ENCODE results near the gene CCNJL.

CCNJL gene

DNA sequence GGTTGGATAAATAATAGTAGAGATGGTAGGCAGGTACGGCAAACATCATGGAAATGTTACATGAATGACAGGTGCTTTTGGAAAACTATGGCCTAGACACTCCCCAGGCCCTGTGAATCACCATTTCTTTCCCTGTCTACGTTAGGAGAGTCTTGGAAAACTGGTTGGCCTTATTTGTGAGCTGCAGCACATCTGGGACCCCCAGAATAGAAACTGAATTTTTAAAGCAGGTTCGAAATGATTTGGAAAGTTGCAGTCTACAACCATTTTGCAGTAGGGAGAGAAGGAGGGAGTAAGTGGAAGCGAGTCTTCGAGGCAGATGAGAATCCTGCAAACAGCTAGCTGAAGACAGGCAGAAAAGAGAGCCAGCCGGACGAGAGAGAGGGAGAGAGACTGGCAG, 45.0 kb upstream of the CCNJL start:
- DNase-seq (ENCODE audit: low read depth in 2 of 2), result no peak
- H3K4me3 ChIP-seq (replicated peaks in 1 of 2; ENCODE audit: low read depth in 2 of 2, low read length in 2 of 2), result no peak overlapping the region
- no peak for TF ChIP-seq CTCF (IDR thresholded peaks at IDR 0.05; ENCODE audit: low read depth, low read length)

DNA sequence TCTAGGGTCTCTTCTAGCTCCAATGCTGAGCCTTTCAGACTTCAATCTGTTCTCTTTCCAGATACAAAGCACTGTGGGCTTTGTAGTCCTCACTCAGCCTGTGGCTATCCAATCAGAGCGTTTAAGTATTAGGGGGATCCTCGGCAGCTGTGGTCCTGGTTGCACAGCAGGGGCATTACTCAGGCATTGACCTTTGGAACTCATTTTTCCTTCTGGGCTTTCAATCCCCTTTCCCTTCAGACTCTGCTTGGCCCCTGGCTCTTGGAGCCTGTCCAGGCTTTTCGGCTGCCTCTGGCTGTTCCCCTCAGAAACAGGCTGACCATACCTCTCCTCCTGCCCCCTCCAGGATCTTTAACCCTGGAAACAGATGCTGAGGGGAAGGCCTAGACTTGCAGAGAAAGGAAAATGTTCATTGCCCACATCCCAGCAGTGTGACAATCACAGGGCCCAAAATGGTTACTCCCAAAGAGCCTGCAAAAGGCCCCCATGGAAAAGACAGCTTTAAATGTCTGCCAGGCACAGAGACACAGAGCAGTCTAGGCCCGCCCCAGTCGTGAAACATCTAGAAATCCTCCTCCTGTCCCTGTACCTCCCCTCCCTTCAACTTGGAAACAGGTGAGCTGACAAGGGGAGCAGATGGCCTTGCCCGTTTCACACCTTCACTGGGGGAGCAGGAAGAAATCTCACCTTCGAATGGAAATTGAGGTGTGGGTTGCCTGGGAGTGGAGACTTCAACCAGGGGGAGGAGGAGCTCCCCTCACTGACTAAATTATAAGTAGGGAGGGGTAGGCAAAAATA, 44.4 kb upstream of the CCNJL start:
- no peak for TF ChIP-seq CTCF (IDR thresholded peaks at IDR 0.05; ENCODE audit: low read depth, low read length)
- no peak for DNase-seq (ENCODE audit: low read depth in 2 of 2)
- H3K4me3 ChIP-seq (replicated peaks in 1 of 2; ENCODE audit: low read depth in 2 of 2, low read length in 2 of 2), result no peak overlapping the region

DNA sequence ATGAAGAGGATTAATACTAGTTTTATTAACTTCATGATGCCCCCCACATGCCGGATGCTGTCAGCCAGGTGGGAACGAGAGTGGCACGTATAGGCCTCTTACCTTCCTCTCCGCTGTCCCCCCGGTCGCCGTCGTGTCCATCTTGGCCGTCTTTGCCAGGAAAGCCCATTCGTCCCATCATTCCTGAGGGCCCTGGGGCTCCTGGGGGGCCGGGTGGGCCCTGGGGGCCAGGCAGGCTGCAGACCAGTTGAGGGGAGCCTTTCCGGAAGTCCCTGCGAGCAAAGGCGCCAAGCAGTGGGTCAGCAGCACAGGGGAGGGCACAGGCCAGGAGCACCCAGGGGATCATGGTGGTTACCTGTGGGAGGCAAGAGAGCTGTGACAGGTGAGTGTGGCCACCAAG, 42.3 kb upstream of the CCNJL start:
- no peak overlapping the region for H3K4me3 ChIP-seq (replicated peaks in 1 of 2; ENCODE audit: low read depth in 2 of 2, low read length in 2 of 2)
- TF ChIP-seq CTCF (IDR thresholded peaks at IDR 0.05; ENCODE audit: low read depth, low read length), result no peak
- no peak for DNase-seq (ENCODE audit: low read depth in 2 of 2)

DNA sequence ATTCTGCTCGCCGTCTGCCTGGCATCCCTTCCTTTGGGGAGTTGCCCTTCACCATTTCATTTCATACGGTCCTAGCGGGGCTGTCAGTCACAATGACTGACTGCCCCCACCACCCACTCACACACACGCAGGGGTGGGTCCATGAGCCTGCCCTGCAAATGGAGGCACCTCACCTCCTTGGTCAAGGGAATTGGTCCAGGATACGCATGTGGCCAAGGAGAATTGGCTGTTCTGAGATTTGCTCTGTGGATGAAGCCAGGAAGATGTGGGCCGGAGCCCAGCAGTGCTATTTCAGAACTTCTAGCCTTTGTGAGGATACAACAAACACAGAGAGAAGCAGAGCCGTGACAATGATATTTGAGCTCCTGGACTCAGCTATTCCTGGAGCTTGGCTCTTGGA, 41.0 kb upstream of the CCNJL start:
- no peak overlapping the region for H3K4me3 ChIP-seq (replicated peaks in 1 of 2; ENCODE audit: low read depth in 2 of 2, low read length in 2 of 2)
- peak in 1 of 2 donors; percentile 17 for DNase-seq (ENCODE audit: low read depth in 2 of 2)
- no peak for TF ChIP-seq CTCF (IDR thresholded peaks at IDR 0.05; ENCODE audit: low read depth, low read length)

DNA sequence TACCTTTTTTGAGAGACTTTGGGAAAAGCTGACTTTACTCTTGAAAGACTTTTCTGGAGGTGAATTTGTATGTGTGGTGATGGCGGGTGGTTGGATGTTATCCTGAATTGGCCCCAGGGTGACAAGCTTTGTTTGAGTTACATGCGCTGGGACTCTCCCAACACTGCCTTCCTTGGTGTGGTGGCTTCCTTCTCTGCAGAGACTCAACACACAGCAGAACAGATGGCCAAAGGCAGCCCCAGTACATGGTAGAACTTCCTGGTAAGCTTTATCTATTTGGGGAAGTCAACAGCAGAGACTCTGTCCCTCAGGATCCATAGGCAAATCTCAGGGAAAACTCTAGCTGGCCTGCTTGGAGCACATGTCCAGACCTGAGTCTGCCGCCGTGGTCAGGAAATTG, 39.9 kb upstream of the CCNJL start:
- DNase-seq (ENCODE audit: low read depth in 2 of 2), result no peak
- no peak for TF ChIP-seq CTCF (IDR thresholded peaks at IDR 0.05; ENCODE audit: low read depth, low read length)
- H3K4me3 ChIP-seq (replicated peaks in 1 of 2; ENCODE audit: low read depth in 2 of 2, low read length in 2 of 2), result no peak overlapping the region

- no peak for DNase-seq (ENCODE audit: low read depth in 2 of 2)
- TF ChIP-seq CTCF (IDR thresholded peaks at IDR 0.05; ENCODE audit: low read depth, low read length), result no peak
- H3K4me3 ChIP-seq (replicated peaks in 1 of 2; ENCODE audit: low read depth in 2 of 2, low read length in 2 of 2), result no peak overlapping the region
These were observed 37.6 kb upstream of the CCNJL start for GRCh38 chr5:160349935-160350303.
